ENCODE data around the gene EXOG.

GRCh38 chr3:38453913-38454177 is 42.3 kb upstream of the EXOG start:
- no peak for TF ChIP-seq BHLHE40 (IDR thresholded peaks at IDR 0.05; ENCODE audit: low read length)
- no peak for TF ChIP-seq ZBTB38 (CRISPR knock-in tag; IDR thresholded peaks at IDR 0.05)
